ENCODE data around the gene GAL. TPM values are rescaled to one million over a fixed set of nuclear protein-coding genes. Genes with fewer than 3 reads are reported as not detected.

The GAL gene
- polyA plus RNA-seq, 1 donor, result 0.28 TPM

- DNase-seq (ENCODE audit: low read depth), result no peak
These were observed 23.2 kb downstream of the GAL start for GRCh38 chr11:68707527-68707926.

- DNase-seq (ENCODE audit: low read depth), result no peak
These were observed 24.7 kb downstream of the GAL start for GRCh38 chr11:68709062-68709461.

GRCh38 chr11:68710409-68710808 is 26.1 kb downstream of the GAL start:
- DNase-seq (ENCODE audit: low read depth), result no peak

GRCh38 chr11:68711114-68711513 is 26.8 kb downstream of the GAL start:
- DNase-seq (ENCODE audit: low read depth), result no peak

GRCh38 chr11:68714060-68714856 is 29.9 kb downstream of the GAL start:
- no peak for DNase-seq (ENCODE audit: low read depth)

GRCh38 chr11:68715456-68716122 is 31.2 kb downstream of the GAL start:
- DNase-seq (ENCODE audit: low read depth), result no peak

- DNase-seq (ENCODE audit: low read depth), result no peak
These were observed 36.7 kb downstream of the GAL start for GRCh38 chr11:68721075-68721474.

GRCh38 chr11:68722143-68722542 is 37.8 kb downstream of the GAL start:
- DNase-seq (ENCODE audit: low read depth), result no peak

GRCh38 chr11:68724293-68724692 is 39.9 kb downstream of the GAL start:
- DNase-seq (ENCODE audit: low read depth), result no peak

- DNase-seq (ENCODE audit: low read depth), result no peak
These were observed 43.4 kb downstream of the GAL start for GRCh38 chr11:68727783-68728182.

- no peak for DNase-seq (ENCODE audit: low read depth)
These were observed 49.8 kb downstream of the GAL start for GRCh38 chr11:68734111-68734510.

- no peak for DNase-seq (ENCODE audit: low read depth)
These were observed 50.8 kb downstream of the GAL start for GRCh38 chr11:68735125-68735524.

GRCh38 chr11:68735646-68736045 is 51.3 kb downstream of the GAL start:
- no peak for DNase-seq (ENCODE audit: low read depth)

Other genes starting within 250 kb of the GAL start
- 61.9 TPM for gene PPP6R3, start 223.8 kb upstream of the GAL start, polyA plus RNA-seq (ENCODE audit: insufficient read length)
- 0.53 TPM for gene TESMIN, start 67.0 kb downstream of the GAL start, polyA plus RNA-seq (ENCODE audit: insufficient read length)
- gene CPT1A, start 157.4 kb downstream of the GAL start, polyA plus RNA-seq (ENCODE audit: insufficient read length), result 9.7 TPM
- gene MRPL21, start 219.3 kb downstream of the GAL start, polyA plus RNA-seq (ENCODE audit: insufficient read length), result 51.5 TPM
- 10.3 TPM for gene IGHMBP2, start 219.3 kb downstream of the GAL start, polyA plus RNA-seq (ENCODE audit: insufficient read length)

All from forelimb muscle (tissue), 1 donor.